Measurements from ENCODE around the gene ZNF586.
A peak's percentile ranks its signal among the peaks of the same experiment; 100 is the strongest.
"Not testable (repeated sequence)": the region's sequence is repeated elsewhere in the genome, so short reads cannot be mapped to it uniquely, and the experiment has no call there.

ZNF586 gene

DNA sequence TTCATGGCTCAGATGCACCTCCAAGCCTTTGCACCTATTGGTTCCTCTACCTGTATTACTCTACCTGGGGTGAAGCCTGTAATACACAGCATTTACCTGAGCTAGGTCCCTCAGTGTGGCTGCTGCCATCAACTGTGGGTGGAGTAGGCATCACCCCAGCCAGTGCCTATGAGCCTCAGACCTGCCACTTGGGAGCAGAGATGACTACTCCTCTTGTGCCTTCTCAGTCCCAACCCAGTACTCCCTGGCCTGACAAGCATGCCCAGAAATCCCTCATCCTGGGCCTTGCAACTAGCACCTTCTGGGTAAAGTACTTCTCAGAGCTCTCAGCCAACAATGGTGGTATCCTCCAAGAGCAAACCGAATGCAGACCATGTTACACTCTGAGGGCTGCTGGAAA is 27.1 kb downstream of the ZNF586 start:
- not testable (repeated sequence) for DNase-seq (ENCODE audit: low spot score)

- no peak for DNase-seq (ENCODE audit: low spot score)
These were observed 31.2 kb downstream of the ZNF586 start for GRCh38 chr19:57800696-57801095.

DNA sequence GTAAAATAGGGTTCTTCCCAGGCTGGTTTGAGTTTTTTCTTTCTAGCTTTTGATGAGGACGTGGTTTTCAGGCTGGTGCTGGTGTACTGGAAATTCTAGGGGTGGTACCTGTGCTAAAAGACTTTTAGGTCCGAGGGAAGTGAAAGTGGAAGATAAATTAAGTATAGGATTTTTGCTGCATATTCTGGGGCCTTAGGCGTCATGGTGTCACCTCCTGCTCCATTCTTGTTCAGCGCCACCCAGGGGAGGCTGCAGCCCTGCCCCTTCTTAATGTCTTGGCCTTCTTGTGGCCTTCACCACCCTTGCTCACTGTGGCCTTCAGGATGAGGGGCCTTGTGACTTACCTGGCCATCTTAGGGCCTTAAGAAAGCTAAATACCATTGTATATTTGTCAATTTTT is 32.8 kb downstream of the ZNF586 start:
- DNase-seq (ENCODE audit: low spot score), result no peak

GRCh38 chr19:57803265-57803593 is 33.8 kb downstream of the ZNF586 start:
- no peak for DNase-seq (ENCODE audit: low spot score)

GRCh38 chr19:57803594-57804325 is 34.3 kb downstream of the ZNF586 start:
- DNase-seq (ENCODE audit: low spot score), result peak; percentile 97

GRCh38 chr19:57807541-57807940 is 38.1 kb downstream of the ZNF586 start:
- no peak for DNase-seq (ENCODE audit: low spot score)

DNA sequence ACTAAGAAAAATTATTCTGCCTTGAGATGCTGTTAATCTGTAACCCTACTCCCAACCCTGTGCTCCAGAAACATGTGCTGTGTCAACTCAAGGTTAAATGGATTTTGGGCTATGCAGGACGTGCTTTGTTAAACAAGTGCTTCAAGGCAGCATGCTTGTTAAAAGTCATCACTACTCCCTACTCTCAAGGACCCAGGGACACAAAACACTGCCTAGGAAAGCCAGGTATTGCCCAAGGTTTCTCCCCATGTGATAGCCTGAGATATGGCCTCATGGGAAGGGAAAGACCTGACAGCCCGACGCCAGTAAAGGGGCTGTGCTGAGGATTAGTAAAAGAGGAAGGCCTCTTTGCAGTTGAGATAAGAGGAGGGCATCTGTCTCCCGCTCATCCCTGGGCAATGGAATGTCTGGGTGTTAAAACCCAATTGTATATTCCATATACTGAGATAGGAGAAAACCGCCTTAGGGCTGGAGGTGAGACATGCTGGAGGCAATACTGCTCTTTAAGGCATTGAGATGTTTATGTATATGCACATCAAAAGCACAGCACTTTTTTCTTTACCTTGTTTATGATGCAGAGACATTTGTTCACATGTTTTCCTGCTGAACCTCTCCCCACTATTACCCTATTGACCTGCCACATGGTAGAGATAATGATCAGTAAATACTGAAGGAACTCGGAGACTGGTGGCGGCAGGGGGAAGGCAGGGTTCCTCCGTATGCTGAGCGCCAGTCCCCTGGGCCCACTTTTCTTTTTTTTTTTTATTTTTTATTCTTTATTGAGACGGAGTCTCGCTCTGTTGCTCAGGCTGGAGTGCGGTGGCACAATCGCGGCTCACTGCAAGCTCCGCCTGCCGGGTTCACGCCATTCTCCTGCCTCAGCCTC is 41.2 kb downstream of the ZNF586 start:
- not testable (repeated sequence) for DNase-seq (ENCODE audit: low spot score)

- DNase-seq (ENCODE audit: low spot score), result no peak
These were observed 42.8 kb downstream of the ZNF586 start for GRCh38 chr19:57812226-57812625.

- DNase-seq (ENCODE audit: low spot score), result not testable (repeated sequence)
These were observed 43.7 kb downstream of the ZNF586 start for GRCh38 chr19:57812975-57813820.

GRCh38 chr19:57813919-57814504 is 44.5 kb downstream of the ZNF586 start:
- peak; percentile 32 for DNase-seq (ENCODE audit: low spot score)

DNA sequence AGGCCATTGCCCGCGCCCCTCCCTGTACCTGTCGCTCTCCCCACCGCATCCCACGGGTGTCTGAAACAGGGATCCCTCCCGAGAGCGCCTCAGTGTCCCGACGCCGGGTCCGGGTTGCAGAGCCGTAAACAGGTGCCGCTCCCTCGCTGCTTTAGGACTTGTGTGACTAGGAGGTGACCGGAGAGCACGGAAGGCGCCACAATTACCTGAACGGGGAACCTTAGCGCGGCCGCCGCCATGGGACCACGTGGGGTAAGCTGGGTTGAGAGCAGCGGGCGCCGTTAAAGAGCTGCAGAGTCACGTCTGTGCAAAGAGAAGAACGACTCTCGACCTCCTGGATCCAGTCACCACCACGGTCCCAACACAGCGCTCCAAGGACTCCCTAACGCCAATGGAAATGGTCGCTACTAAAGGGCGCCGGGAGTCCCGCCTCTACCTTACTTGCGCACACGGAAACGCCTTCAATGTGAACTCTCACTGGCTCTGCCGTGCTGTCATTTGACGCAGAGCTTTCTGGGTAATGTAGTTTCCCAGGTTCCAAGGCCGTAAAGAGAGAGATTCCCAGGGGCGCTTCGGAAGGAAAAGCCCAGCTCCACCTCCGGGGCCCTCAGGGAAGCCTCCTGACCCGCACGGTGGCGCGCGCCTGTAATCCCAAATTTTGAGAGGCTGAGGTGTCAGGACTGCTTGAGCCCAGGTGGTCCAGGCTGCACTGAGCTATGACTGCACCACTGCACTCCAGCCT is 45.2 kb downstream of the ZNF586 start, which contains the start of gene ZNF552:
ZNF552 (minus strand) TSS at position 409 of the 742 bp plus-strand sequence; CDS start at position 239, 170 bp downstream.
- DNase-seq (ENCODE audit: low spot score), result peak; percentile 94

GRCh38 chr19:57815247-57816075 is 46.0 kb downstream of the ZNF586 start:
- DNase-seq (ENCODE audit: low spot score), result no peak

- DNase-seq (ENCODE audit: low spot score), result no peak
These were observed 47.2 kb downstream of the ZNF586 start for GRCh38 chr19:57816652-57817051.

DNA sequence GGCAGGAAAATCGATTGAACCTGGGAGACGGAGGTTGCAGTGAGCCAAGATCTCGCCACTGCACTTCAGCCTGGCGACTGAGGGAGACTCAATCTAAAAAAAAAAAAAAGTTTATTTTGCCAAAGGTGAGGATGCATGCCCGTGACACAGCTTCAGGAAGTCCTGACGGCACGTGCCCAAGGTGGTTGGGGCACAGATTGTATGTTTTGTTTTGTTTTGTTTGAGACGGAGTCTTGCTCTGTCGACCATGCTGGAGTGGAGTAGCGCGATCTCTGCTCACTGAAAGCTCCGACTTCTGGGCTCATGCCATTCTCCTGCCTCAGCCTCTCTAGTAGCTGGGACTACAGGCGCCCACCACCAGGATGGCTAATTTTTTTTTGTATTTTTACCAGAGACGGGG is 48.5 kb downstream of the ZNF586 start:
- DNase-seq (ENCODE audit: low spot score), result no peak

- DNase-seq (ENCODE audit: low spot score), result no peak
These were observed 48.9 kb downstream of the ZNF586 start for GRCh38 chr19:57818378-57818777.

DNA sequence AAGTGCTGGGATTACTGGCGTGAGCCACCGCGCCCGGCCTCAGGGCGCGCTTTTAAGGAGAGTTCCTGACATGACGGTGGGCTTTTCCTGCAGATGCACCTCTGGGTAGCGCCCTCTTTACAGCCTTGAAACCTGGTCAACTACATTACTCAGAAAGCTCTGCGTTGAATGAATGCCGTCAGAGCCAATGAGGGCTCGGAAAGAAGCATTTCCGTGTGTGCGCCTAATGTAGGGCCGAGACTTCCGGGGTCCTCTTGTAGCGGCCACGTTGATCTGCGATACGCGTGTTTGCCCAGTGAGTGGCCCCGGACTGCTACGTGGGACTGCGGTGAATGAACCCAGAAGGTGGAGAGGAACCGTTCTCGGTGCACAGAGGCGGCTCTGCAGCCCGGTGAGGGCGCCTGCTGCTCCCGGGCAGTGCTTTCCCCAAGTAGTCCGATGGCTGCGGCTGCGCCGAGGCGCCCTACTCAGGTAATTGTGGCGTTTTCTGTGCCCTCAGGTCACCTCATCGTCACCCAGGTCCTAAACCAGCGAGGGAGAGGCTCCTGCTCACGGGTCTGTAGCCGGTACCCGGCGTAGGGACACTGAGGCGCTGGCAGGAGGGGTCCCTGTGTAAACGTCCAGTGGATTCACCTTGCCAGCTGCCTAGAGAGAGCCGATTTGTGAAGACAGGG is 50.1 kb downstream of the ZNF586 start:
- DNase-seq (ENCODE audit: low spot score), result peak; percentile 97

GRCh38 chr19:57820599-57820998 is 51.1 kb downstream of the ZNF586 start:
- DNase-seq (ENCODE audit: low spot score), result no peak

DNA sequence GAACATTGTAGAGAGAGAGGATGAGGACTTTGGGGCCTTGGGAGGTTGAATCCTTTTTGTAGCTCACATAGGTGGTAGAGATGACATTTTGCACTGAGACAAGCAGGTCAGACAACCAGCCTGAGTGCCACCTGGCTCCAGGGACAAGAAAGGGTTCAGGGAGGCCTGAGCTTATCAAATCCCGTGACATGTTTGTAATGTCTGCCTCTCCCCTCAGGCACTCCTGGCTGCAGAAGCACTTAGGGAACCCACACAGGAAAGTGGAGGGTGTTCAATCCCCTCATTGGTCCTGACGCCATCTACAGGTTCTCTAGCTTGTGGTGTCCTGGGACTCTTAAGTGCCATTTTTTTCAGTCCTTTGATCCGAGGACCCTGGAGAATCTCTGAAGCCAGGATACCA is 51.6 kb downstream of the ZNF586 start:
- DNase-seq (ENCODE audit: low spot score), result not testable (repeated sequence)

- DNase-seq (ENCODE audit: low spot score), result not testable (repeated sequence)
These were observed 52.0 kb downstream of the ZNF586 start for GRCh38 chr19:57821501-57821900.

DNA sequence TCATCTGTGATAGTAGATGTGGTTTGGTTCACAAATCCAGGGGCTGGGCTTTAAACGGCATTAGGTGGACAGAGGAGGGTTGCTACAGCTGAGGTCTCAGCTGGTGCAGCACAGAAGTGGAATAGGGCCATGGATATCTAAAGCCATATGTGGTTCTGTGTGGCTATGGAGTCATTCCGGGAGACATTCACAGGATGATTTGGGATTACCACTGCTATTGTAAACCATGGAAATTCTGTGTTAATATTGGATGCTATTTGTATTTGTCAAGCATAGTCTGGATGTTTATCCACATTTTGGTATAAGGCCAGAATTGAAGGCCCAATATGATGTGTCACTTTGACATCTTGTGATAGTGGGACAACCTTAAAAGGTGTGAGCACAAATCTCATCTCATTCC is 53.7 kb downstream of the ZNF586 start:
- not testable (repeated sequence) for DNase-seq (ENCODE audit: low spot score)
